Stimulated activated naive B cell treated with anti-CD40 and anti-IgM and Interleukin-4, amounts not matched to agents 10 μg/mL and 1 μg/mL and 100 μg/mL, for 72 hours (primary cell): ENCODE results near the gene CHN2.
A peak's percentile ranks its signal among the peaks of the same experiment; 100 is the strongest.

Experiments used
- ATAC-seq, 2 donors: fragments of 150-1000 bp; cut with Tn5 transposase; replicated peaks; 2 replicates each; pipeline ENCODE4 v1.10.0; 2021; ENCODE audit warnings: moderate library complexity in 1 of 2
- DNase-seq: peaks from one replicate; pipeline ENCODE4 v3.0.0; 2021
- H3K27ac Mint-ChIP-seq: one replicate; pipeline ENCODE4 v1.8.0; 2022; ENCODE audit warnings: mild to moderate bottlenecking, mixed read lengths
- H3K27me3 Mint-ChIP-seq, 2 donors: one replicate each; pipeline ENCODE4 v1.8.0; 2022; ENCODE audit warnings: mixed read lengths in 2 of 2
- H3K36me3 Mint-ChIP-seq, 2 donors: one replicate each; pipeline ENCODE4 v1.8.0; 2022; ENCODE audit warnings: mixed read lengths in 2 of 2, mild to moderate bottlenecking in 1 of 2
- H3K4me1 Mint-ChIP-seq, 2 donors: one replicate each; pipeline ENCODE4 v1.8.0; 2022; ENCODE audit warnings: mixed read lengths in 2 of 2, mild to moderate bottlenecking in 1 of 2
- H3K4me3 Mint-ChIP-seq, 2 donors: one replicate each; pipeline ENCODE4 v1.8.0; 2022; ENCODE audit warnings: mild to moderate bottlenecking in 2 of 2, mixed read lengths in 2 of 2, moderate library complexity in 1 of 2
- H3K9me3 Mint-ChIP-seq, 2 donors: one replicate each; pipeline ENCODE4 v1.8.0; 2022; ENCODE audit warnings: mixed read lengths in 2 of 2, mild to moderate bottlenecking in 1 of 2

CHN2 gene

DNA sequence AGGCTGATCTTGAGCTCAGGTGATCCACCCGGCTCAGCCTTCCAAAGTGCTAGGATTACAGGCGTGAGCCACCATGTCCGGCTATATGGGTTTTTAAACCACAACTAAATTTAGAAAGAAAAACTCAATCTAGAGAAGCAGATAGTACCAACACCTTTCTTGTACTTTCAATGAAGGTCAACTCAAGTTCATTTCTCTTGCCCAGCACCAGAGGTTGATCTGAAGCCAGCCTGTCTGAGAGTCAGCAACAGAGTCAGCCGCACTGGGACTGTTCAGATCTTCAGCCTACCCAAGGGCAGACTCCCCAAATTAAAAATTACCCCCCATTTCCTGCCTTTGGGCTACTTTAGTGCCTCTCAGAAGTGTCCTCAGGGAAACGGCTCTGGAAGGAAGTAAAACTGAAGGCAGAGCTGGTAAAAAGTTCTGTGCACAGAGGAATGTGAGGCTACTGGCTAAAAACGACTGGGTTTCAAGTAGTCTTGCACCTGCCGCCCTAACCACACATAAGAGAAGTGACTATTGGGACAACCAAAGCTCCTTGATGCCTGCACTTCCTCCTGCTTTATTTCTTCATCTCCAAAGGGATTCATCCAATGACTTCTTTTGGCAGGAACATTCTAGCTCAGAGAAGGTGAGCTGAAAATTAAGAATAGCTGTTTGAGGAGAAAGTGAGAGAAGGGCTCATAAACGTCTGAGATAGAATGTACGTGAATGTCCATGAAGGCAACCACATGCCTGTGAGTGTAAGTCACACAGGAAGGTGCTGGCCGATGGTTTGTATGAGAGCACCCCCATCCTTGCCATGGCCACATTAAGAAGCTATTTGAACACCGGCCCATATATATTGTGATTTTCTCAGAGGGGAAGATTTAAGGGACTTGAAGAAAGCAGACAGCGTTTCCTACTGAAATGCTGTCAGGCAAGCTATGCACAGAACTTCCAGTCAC lies 226.7 kb downstream of the CHN2 start:
- H3K27ac Mint-ChIP-seq: no peak overlapping the region
- no peak overlapping the region for H3K4me3 Mint-ChIP-seq
- no peaks in the 10 kb centered on the region for H3K4me1 Mint-ChIP-seq
- no peak for ATAC-seq
- H3K27me3 Mint-ChIP-seq: peaks cover 0 to 9% of the 10 kb centered on the region in 2 donors
- no peaks in the 10 kb centered on the region for H3K9me3 Mint-ChIP-seq
- H3K36me3 Mint-ChIP-seq: no peaks in the 10 kb centered on the region
- no peak for DNase-seq

DNA sequence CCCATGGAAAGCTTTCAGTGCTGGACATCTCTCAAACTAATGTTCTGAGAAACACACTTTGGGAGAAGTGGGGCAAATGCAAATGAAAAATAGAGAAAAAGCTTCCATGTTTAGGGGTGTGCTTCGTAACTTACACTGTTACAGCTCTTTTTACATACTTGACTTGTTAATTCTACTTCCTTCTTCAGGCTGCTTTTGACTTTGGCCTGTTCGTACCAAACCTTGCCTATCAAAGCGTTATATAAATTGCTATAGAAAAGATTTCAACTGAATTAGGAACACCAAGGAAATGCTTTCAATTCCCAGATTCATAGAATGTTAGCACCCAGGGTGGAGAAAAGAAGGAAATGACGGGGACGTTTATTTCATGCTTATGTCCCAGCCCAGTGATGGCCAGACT lies 228.3 kb downstream of the CHN2 start:
- no peaks in the 10 kb centered on the region for H3K36me3 Mint-ChIP-seq

DNA sequence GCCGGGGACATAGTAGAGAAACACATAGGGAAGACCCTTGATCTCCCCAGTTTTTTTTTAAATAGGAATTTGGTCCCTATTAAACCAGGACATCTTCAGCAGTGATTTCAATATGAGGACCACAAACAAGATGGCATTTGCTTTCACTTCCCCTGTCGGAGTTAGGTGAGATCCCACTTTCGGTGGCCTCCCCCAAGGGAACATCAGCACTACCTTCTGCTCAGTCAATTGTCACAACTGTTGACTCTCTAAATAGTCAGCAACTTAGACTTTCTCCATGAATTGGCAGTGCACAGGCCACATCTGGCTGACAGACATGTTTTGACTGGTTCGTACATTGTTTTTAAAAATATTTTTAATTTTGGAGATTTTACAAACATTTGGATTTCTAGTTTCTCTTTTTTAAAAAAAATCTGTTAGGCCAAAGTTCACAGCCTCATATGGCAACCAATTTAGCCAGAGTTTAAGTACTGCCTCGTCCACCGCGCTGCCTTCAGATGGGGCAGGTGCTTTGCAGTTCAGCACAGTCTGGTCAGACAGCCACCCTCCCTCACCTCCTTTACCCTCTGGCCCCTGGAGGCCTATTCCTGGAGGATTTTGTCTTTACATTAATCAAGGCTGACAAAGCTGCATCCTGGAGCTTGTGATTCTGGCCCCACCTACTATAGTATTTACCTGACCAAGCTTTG lies 229.9 kb downstream of the CHN2 start:
- no peak overlapping the region for H3K27ac Mint-ChIP-seq
- peak in 1 of 2 donors; percentile 38 for ATAC-seq
- H3K36me3 Mint-ChIP-seq: no peaks in the 10 kb centered on the region
- no peak overlapping the region for H3K4me3 Mint-ChIP-seq
- H3K9me3 Mint-ChIP-seq: no peaks in the 10 kb centered on the region
- H3K27me3 Mint-ChIP-seq: no peaks in the 10 kb centered on the region
- no peaks in the 10 kb centered on the region for H3K4me1 Mint-ChIP-seq
- DNase-seq: no peak

More for the DNA sequence above, 228.3 kb downstream of the CHN2 start:
- Mint-ChIP-seq H3K9me3 (no peaks in the 10 kb centered on the region), H3K27ac (no peak overlapping the region), H3K4me1 (no peaks in the 10 kb centered on the region), H3K4me3 (no peak overlapping the region), H3K27me3 (peaks cover 0 to 4% of the 10 kb centered on the region in 2 donors)
- ATAC-seq (no peak), DNase-seq (no peak)

DNA sequence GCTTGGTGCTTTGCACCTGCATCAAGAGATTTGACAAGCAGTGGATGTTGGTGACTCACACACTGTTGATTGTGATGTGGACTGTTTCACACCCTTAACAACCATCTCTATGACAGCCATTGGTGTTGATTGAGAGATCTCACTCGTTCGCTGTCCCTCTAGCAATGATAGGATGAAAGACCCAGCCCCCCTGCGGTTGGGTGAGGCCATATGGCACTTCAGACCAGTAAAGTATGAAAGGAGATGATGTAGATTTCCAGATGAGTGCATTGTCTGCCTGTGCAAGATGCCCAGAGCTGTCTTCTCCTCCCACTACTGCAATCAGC lies 230.4 kb downstream of the CHN2 start:
- H3K27ac Mint-ChIP-seq: no peak overlapping the region
- no peaks in the 10 kb centered on the region for H3K4me1 Mint-ChIP-seq
- H3K36me3 Mint-ChIP-seq: no peaks in the 10 kb centered on the region
- DNase-seq (no peak), ATAC-seq (no peak)
- no peak overlapping the region for H3K4me3 Mint-ChIP-seq
- no peaks in the 10 kb centered on the region for H3K27me3 Mint-ChIP-seq
- H3K9me3 Mint-ChIP-seq: no peaks in the 10 kb centered on the region

DNA sequence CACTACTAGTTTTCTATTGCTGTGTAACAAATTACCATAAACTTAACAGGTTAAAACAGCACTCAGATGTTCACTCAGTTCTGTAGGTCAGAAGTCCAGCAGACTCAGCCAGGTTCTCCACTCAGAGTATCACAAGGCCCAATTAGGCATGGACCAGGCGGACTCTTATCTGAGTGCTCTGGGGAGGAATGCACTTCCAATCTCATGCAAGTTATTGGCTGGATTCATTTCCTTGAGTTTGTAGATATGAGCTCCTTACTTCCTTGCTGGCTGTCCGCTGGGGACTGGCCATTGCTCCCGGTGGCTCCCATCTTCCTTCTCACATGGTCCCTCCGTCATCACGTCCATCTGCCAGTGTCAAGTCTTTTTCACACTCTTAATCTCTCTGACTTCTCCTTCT lies 232.0 kb downstream of the CHN2 start:
- Mint-ChIP-seq H3K9me3 (no peaks in the 10 kb centered on the region), H3K27me3 (no peaks in the 10 kb centered on the region), H3K27ac (no peak overlapping the region), H3K4me1 (no peaks in the 10 kb centered on the region), H3K4me3 (no peak overlapping the region), H3K36me3 (no peaks in the 10 kb centered on the region)
- ATAC-seq (no peak), DNase-seq (no peak)

DNA sequence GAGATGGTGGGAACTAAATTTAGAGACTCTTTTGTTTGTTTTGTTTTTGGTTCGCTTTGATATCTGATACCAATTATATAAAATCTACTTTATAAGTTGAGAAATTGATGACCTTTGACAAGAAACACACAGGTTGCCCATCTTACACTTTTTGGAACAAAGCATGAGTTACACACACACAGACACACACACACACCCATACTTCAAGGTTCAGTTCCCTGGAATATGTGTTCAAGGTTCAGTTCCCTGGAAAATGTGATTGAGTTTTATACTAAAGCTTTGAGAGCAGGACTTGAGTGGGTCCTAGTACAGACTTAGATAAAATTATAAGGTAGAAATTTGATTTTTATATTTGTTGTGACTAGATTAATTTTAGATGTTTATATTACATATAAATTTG lies 234.8 kb downstream of the CHN2 start:
- no peak overlapping the region for H3K27ac Mint-ChIP-seq

DNA sequence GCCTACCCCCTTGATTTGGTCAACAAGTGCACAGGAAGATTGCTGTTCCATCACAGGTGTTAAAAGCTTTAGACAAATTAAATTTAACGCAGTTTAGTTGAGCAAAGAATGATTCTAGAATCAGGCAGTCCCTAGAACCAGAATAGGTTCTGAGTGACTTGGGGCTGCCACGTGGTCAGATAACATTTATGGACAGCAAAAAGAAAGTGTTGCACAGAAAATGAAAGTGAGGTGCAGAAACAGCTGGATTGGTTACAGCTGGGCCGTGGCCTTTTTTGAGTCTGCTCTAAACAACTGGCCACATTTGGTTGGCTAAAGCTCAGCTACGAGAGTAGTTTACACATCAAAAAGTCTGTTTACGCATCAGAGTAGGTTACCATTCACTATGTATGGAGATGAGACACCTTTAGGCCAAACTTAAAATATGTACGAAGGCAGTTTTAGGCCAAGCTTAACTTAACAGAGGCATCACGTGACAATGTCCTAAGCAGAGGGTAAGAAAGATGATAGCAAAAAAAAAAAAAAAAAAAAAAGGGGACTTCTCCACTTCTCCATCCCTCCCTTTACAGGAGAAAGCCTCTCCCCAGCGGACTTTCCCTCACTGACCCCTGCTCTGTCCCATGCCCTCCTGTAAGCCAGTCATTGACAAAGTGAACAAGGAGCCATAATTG lies 235.8 kb downstream of the CHN2 start:
- Mint-ChIP-seq H3K27ac (no peak overlapping the region), H3K27me3 (peaks cover 0 to 4% of the 10 kb centered on the region in 2 donors), H3K4me1 (no peaks in the 10 kb centered on the region), H3K36me3 (no peaks in the 10 kb centered on the region), H3K4me3 (no peak overlapping the region), H3K9me3 (no peaks in the 10 kb centered on the region)
- DNase-seq: no peak
- no peak for ATAC-seq

More for the DNA sequence above, 234.8 kb downstream of the CHN2 start:
- Mint-ChIP-seq H3K4me3 (no peak overlapping the region), H3K4me1 (no peaks in the 10 kb centered on the region), H3K36me3 (no peaks in the 10 kb centered on the region), H3K27me3 (peaks cover 0 to 4% of the 10 kb centered on the region in 2 donors), H3K9me3 (no peaks in the 10 kb centered on the region)
- ATAC-seq (no peak), DNase-seq (no peak)

DNA sequence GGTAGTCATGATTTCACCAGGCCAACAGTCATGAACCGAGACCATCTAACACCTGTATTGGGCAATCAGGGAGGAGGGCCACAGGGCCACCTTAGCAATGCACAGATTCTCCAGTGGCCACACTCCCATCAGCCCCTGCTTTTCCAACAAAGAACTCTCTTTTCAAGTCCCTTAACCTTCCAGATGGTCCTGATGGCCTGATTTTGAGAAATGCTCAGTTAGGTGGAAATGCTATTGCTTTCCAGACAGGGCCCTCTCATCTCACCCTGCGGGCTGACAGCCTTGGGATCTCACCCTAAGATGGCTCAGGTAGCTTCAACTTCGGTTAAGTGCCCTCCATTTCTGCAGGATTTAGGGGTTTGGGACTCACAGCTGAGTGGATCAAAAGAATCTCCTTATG lies 237.1 kb downstream of the CHN2 start:
- DNase-seq: no peak
- Mint-ChIP-seq H3K27ac (no peak overlapping the region), H3K27me3 (peaks cover 0 to 4% of the 10 kb centered on the region in 2 donors), H3K4me1 (no peaks in the 10 kb centered on the region), H3K36me3 (no peaks in the 10 kb centered on the region), H3K4me3 (no peak overlapping the region), H3K9me3 (no peaks in the 10 kb centered on the region)
- ATAC-seq: no peak

DNA sequence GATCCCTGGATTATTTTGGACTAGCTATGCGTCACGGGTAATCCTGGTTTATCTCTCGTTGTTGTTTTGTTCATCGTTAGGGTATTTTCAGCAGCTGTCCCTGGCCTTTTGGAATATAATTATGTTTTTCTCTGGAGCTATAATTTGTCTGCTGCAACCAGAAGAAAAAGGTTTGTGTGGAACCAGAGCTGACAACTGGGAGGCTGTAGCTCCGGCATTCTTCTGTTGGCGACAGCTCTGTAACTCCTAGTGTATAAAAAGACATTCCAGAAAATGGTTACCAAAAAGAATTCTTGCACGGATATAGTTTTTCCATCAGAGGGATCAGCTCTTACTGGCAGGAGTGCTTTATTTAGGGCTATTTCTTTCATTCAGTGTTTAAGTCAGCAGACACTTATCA lies 238.1 kb downstream of the CHN2 start:
- H3K9me3 Mint-ChIP-seq: no peaks in the 10 kb centered on the region
- DNase-seq (no peak), ATAC-seq (no peak)
- H3K4me1 Mint-ChIP-seq: no peaks in the 10 kb centered on the region
- peaks cover 0 to 4% of the 10 kb centered on the region in 2 donors for H3K27me3 Mint-ChIP-seq
- no peak overlapping the region for H3K27ac Mint-ChIP-seq
- H3K4me3 Mint-ChIP-seq: no peak overlapping the region
- H3K36me3 Mint-ChIP-seq: no peaks in the 10 kb centered on the region

DNA sequence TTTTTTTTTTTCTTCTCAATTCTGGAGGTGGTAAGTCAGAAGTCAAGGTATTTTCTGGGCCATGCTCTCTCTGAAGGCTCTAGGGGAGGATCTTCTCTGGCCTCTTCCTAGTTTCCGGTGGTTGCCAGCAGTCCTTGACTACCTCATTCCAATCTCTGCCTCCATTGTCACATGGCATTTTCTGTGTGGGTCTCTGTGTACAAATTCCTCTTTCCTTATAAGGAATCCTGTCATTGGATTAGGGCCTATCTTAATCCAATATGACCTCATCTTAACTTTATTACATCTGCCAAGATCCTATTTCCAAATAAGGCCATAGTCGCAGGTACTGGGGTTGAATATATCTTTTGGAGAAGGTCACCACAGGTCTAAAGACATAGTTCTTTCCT lies 239.8 kb downstream of the CHN2 start:
- Mint-ChIP-seq H3K9me3 (no peaks in the 10 kb centered on the region), H3K36me3 (no peaks in the 10 kb centered on the region), H3K4me1 (no peaks in the 10 kb centered on the region), H3K4me3 (no peak overlapping the region), H3K27me3 (peaks cover 0 to 4% of the 10 kb centered on the region in 2 donors), H3K27ac (no peak overlapping the region)
- ATAC-seq: no peak
- DNase-seq: no peak

DNA sequence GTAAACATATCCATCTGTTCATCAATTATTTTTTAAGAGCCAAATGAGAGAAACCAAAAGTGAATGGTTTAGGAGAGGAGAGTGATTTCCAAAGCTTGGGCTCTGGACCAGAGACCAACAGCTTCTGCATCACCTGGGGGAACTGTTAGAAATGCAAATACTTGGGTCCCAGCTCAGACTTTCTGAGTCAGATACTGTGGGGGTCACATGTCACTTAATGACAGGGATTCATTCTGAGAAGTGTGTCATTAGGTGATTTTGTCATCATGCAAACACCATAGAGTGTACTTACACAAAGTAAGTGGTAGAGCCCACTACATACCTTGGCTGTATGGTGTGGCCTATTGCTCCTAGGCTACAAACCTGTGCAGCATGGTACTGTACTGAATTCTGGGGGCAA lies 240.6 kb downstream of the CHN2 start:
- no peak for DNase-seq
- Mint-ChIP-seq H3K9me3 (no peaks in the 10 kb centered on the region), H3K36me3 (no peaks in the 10 kb centered on the region), H3K4me1 (no peaks in the 10 kb centered on the region), H3K27ac (no peak overlapping the region), H3K4me3 (no peak overlapping the region), H3K27me3 (peaks cover 0 to 4% of the 10 kb centered on the region in 2 donors)
- peak in 1 of 2 donors; percentile 38 for ATAC-seq

DNA sequence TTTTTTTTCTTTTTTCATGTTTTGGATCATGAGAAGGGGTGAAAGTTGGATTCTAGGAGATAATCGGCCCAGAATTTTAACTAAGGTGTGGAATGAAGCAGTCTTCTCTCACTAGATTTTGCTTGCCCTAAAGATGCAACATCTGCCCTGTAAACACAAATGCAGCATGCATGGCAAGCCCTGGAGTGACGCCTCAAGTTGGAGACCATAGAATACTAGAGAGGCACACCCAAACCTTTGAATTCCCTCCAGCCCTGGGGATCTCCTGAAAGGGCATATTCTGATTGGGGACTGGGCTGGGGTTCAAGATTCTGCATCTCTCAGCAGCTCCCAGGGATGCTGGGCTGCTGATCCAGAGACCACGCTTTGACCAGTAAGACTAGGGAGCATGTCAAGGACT lies 241.3 kb downstream of the CHN2 start:
- Mint-ChIP-seq H3K27ac (no peak overlapping the region), H3K4me1 (no peaks in the 10 kb centered on the region)

DNA sequence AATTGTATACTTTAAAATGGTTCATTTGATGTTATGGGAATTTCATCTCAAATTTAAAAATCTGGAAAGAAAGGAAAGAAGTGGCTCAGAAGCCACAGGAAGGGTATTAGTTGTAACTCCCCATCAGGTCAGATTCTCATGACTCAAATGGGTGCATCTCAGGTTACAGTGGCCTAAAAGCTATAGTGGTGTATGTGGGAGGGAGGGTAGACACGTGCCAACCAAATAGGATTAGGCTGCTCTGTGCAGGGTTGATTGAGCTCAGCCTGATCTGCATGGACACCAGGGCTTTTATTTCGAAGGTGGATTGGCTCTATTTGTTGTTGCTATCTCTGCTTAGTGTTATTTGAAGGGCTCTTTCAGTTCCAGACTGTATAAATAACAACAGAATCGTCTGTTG lies 247.6 kb downstream of the CHN2 start:
- Mint-ChIP-seq H3K4me3 (no peak overlapping the region), H3K4me1 (no peaks in the 10 kb centered on the region), H3K27me3 (no peaks in the 10 kb centered on the region), H3K27ac (no peak overlapping the region), H3K9me3 (peaks cover 0 to 1% of the 10 kb centered on the region in 2 donors), H3K36me3 (no peaks in the 10 kb centered on the region)
- no peak for DNase-seq
- no peak for ATAC-seq

More for the DNA sequence above, 241.3 kb downstream of the CHN2 start:
- H3K9me3 Mint-ChIP-seq: no peaks in the 10 kb centered on the region
- no peak overlapping the region for H3K4me3 Mint-ChIP-seq
- H3K36me3 Mint-ChIP-seq: no peaks in the 10 kb centered on the region
- DNase-seq: no peak
- no peak for ATAC-seq
- peaks cover 0 to 4% of the 10 kb centered on the region in 2 donors for H3K27me3 Mint-ChIP-seq

DNA sequence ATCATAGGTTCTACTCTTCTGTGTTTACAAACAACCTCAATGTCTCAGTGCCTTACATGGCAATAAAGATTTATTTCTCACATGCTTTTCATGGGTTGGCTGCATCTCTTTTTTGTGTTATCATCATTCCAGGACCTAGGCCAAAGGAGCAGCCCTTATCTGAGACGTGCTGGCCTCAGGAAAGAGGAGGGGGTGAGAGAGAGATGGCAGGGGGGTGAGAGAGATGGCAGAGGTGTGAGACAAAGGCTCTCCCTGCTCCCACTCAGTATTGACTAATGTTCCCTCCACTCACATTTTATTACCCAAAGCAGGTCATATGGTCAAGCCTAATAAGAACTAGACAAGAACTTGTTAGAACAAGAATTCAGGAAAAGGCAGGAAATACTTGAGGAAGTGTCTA lies 249.0 kb downstream of the CHN2 start:
- H3K27me3 Mint-ChIP-seq: no peaks in the 10 kb centered on the region

More for the DNA sequence above, 249.0 kb downstream of the CHN2 start:
- Mint-ChIP-seq H3K27ac (no peak overlapping the region), H3K4me1 (no peaks in the 10 kb centered on the region), H3K4me3 (no peak overlapping the region), H3K36me3 (no peaks in the 10 kb centered on the region), H3K9me3 (peaks cover 0 to 1% of the 10 kb centered on the region in 2 donors)
- no peak for DNase-seq
- ATAC-seq: no peak
